Measurements from ENCODE around the gene IQCE.

IQCE gene

GRCh38 chr7:2514473-2515423 lies 44.0 kb upstream of the IQCE start:
- H3K36me3 ChIP-seq (ENCODE audit: control insufficient read depth, insufficient read depth, low read length), result no peaks in the 10 kb centered on the region
- no peak overlapping the region for H3K4me3 ChIP-seq (ENCODE audit: insufficient read depth, low read depth, low read length)
- peaks cover 68% of the 10 kb centered on the region for H3K4me1 ChIP-seq (ENCODE audit: control insufficient read depth, insufficient read depth, low read length)
- peaks cover 17% of the 10 kb centered on the region for H3K27me3 ChIP-seq (ENCODE audit: control insufficient read depth, insufficient read depth, low read length, poor library complexity, severe bottlenecking)
- 91 to 94% methylated on average over 9 of the region's 9 CpGs for WGBS, 2 experiments
- no peak overlapping the region for H3K27ac ChIP-seq (ENCODE audit: insufficient read depth, low read depth, low read length, poor library complexity, severe bottlenecking)
- H3K9me3 ChIP-seq (ENCODE audit: control insufficient read depth, low read length), result no peaks in the 10 kb centered on the region

- Histone ChIP-seq H3K36me3 (ENCODE audit: control insufficient read depth, insufficient read depth, low read length) (no peaks in the 10 kb centered on the region), H3K27ac (ENCODE audit: insufficient read depth, low read depth, low read length, poor library complexity, severe bottlenecking) (no peak overlapping the region)
- WGBS, 2 experiments, result 91 to 92% methylated on average over 15 of the region's 15 CpGs
Measured at GRCh38 chr7:2515424-2516193, 43.2 kb upstream of the IQCE start.

GRCh38 chr7:2516194-2516555 lies 42.6 kb upstream of the IQCE start:
- no peak overlapping the region for H3K27ac ChIP-seq (ENCODE audit: insufficient read depth, low read depth, low read length, poor library complexity, severe bottlenecking)
- peaks cover 59% of the 10 kb centered on the region for H3K4me1 ChIP-seq (ENCODE audit: control insufficient read depth, insufficient read depth, low read length)
- WGBS, 2 experiments, result 89 to 92% methylated on average over 8 of the region's 8 CpGs

More at GRCh38 chr7:2515424-2516193, 43.2 kb upstream of the IQCE start:
- Histone ChIP-seq H3K4me1 (ENCODE audit: control insufficient read depth, insufficient read depth, low read length) (peaks cover 63% of the 10 kb centered on the region), H3K27me3 (ENCODE audit: control insufficient read depth, insufficient read depth, low read length, poor library complexity, severe bottlenecking) (peaks cover 17% of the 10 kb centered on the region), H3K9me3 (ENCODE audit: control insufficient read depth, low read length) (no peaks in the 10 kb centered on the region), H3K4me3 (ENCODE audit: insufficient read depth, low read depth, low read length) (no peak overlapping the region)

GRCh38 chr7:2517026-2517425 lies 41.8 kb upstream of the IQCE start:
- H3K4me3 ChIP-seq (ENCODE audit: insufficient read depth, low read depth, low read length), result peak overlapping the region; percentile 9
- peak overlapping the region; percentile 68 for H3K27ac ChIP-seq (ENCODE audit: insufficient read depth, low read depth, low read length, poor library complexity, severe bottlenecking)
- peaks cover 17% of the 10 kb centered on the region for H3K27me3 ChIP-seq (ENCODE audit: control insufficient read depth, insufficient read depth, low read length, poor library complexity, severe bottlenecking)
- H3K9me3 ChIP-seq (ENCODE audit: control insufficient read depth, low read length), result no peaks in the 10 kb centered on the region
- H3K4me1 ChIP-seq (ENCODE audit: control insufficient read depth, insufficient read depth, low read length), result peaks cover 57% of the 10 kb centered on the region
- H3K36me3 ChIP-seq (ENCODE audit: control insufficient read depth, insufficient read depth, low read length), result no peaks in the 10 kb centered on the region
- WGBS, 2 experiments, result 21 to 31% methylated on average over 8 of the region's 8 CpGs

More at GRCh38 chr7:2516194-2516555, 42.6 kb upstream of the IQCE start:
- H3K36me3 ChIP-seq (ENCODE audit: control insufficient read depth, insufficient read depth, low read length), result no peaks in the 10 kb centered on the region
- no peaks in the 10 kb centered on the region for H3K9me3 ChIP-seq (ENCODE audit: control insufficient read depth, low read length)
- H3K27me3 ChIP-seq (ENCODE audit: control insufficient read depth, insufficient read depth, low read length, poor library complexity, severe bottlenecking), result peaks cover 17% of the 10 kb centered on the region
- no peak overlapping the region for H3K4me3 ChIP-seq (ENCODE audit: insufficient read depth, low read depth, low read length)

GRCh38 chr7:2517678-2518507 lies 40.9 kb upstream of the IQCE start:
- Histone ChIP-seq H3K36me3 (ENCODE audit: control insufficient read depth, insufficient read depth, low read length) (no peaks in the 10 kb centered on the region), H3K4me3 (ENCODE audit: insufficient read depth, low read depth, low read length) (no peak overlapping the region), H3K27ac (ENCODE audit: insufficient read depth, low read depth, low read length, poor library complexity, severe bottlenecking) (no peak overlapping the region), H3K4me1 (ENCODE audit: control insufficient read depth, insufficient read depth, low read length) (peaks cover 57% of the 10 kb centered on the region), H3K9me3 (ENCODE audit: control insufficient read depth, low read length) (no peaks in the 10 kb centered on the region), H3K27me3 (ENCODE audit: control insufficient read depth, insufficient read depth, low read length, poor library complexity, severe bottlenecking) (peaks cover 17% of the 10 kb centered on the region)
- WGBS, 2 experiments, result 44 to 47% methylated on average over 18 of the region's 18 CpGs

- peak overlapping the region; percentile 73 for H3K4me3 ChIP-seq (ENCODE audit: insufficient read depth, low read depth, low read length)
- no peaks in the 10 kb centered on the region for H3K9me3 ChIP-seq (ENCODE audit: control insufficient read depth, low read length)
- H3K27me3 ChIP-seq (ENCODE audit: control insufficient read depth, insufficient read depth, low read length, poor library complexity, severe bottlenecking), result peaks cover 17% of the 10 kb centered on the region
- H3K36me3 ChIP-seq (ENCODE audit: control insufficient read depth, insufficient read depth, low read length), result no peaks in the 10 kb centered on the region
- H3K27ac ChIP-seq (ENCODE audit: insufficient read depth, low read depth, low read length, poor library complexity, severe bottlenecking), result no peak overlapping the region
- H3K4me1 ChIP-seq (ENCODE audit: control insufficient read depth, insufficient read depth, low read length), result peaks cover 57% of the 10 kb centered on the region
- whole genome bisulfite sequencing, 2 experiments, result 1 to 2% methylated on average over 41 of the region's 41 CpGs
Measured at GRCh38 chr7:2518737-2519118, 40.1 kb upstream of the IQCE start.

- Histone ChIP-seq H3K36me3 (ENCODE audit: control insufficient read depth, insufficient read depth, low read length) (no peaks in the 10 kb centered on the region), H3K9me3 (ENCODE audit: control insufficient read depth, low read length) (no peaks in the 10 kb centered on the region), H3K4me3 (ENCODE audit: insufficient read depth, low read depth, low read length) (peak within 1 kb of the TSS; percentile 73), H3K27me3 (ENCODE audit: control insufficient read depth, insufficient read depth, low read length, poor library complexity, severe bottlenecking) (peaks cover 17% of the 10 kb centered on the region), H3K4me1 (ENCODE audit: control insufficient read depth, insufficient read depth, low read length) (peaks cover 57% of the 10 kb centered on the region), H3K27ac (ENCODE audit: insufficient read depth, low read depth, low read length, poor library complexity, severe bottlenecking) (no peak within 1 kb of the TSS)
- 0% methylated on average over 95 of the region's 95 CpGs for WGBS, 2 experiments
Measured at GRCh38 chr7:2519119-2519930, 39.5 kb upstream of the IQCE start, which contains the start of gene LFNG. Gene LFNG (plus strand): TSS chr7:2519774. CDS start chr7:2519862, 88 bp downstream.

GRCh38 chr7:2520131-2520760 lies 38.5 kb upstream of the IQCE start:
- Histone ChIP-seq H3K4me1 (ENCODE audit: control insufficient read depth, insufficient read depth, low read length) (peaks cover 67% of the 10 kb centered on the region), H3K27me3 (ENCODE audit: control insufficient read depth, insufficient read depth, low read length, poor library complexity, severe bottlenecking) (peaks cover 17% of the 10 kb centered on the region), H3K9me3 (ENCODE audit: control insufficient read depth, low read length) (no peaks in the 10 kb centered on the region), H3K27ac (ENCODE audit: insufficient read depth, low read depth, low read length, poor library complexity, severe bottlenecking) (no peak overlapping the region), H3K36me3 (ENCODE audit: control insufficient read depth, insufficient read depth, low read length) (no peaks in the 10 kb centered on the region), H3K4me3 (ENCODE audit: insufficient read depth, low read depth, low read length) (peak overlapping the region; percentile 73)
- 2% methylated on average over 37 of the region's 37 CpGs for WGBS, 2 experiments

- H3K36me3 ChIP-seq (ENCODE audit: control insufficient read depth, insufficient read depth, low read length), result peaks cover 4% of the 10 kb centered on the region
- peaks cover 17% of the 10 kb centered on the region for H3K27me3 ChIP-seq (ENCODE audit: control insufficient read depth, insufficient read depth, low read length, poor library complexity, severe bottlenecking)
- no peak overlapping the region for H3K27ac ChIP-seq (ENCODE audit: insufficient read depth, low read depth, low read length, poor library complexity, severe bottlenecking)
- H3K9me3 ChIP-seq (ENCODE audit: control insufficient read depth, low read length), result no peaks in the 10 kb centered on the region
- H3K4me1 ChIP-seq (ENCODE audit: control insufficient read depth, insufficient read depth, low read length), result peaks cover 72% of the 10 kb centered on the region
- peak overlapping the region; percentile 73 for H3K4me3 ChIP-seq (ENCODE audit: insufficient read depth, low read depth, low read length)
- WGBS, 2 experiments, result 10 to 17% methylated on average over 12 of the region's 12 CpGs
Measured at GRCh38 chr7:2520761-2521290, 38.0 kb upstream of the IQCE start.

Measured in ectodermal cell (in vitro differentiated cells).